Left cardiac atrium (tissue), 4 donors: ENCODE results near the gene PYGB. TPM values are rescaled to one million over a fixed set of nuclear protein-coding genes. Genes with fewer than 3 reads are reported as not detected.
"Not testable (repeated sequence)": the region's sequence is repeated elsewhere in the genome, so short reads cannot be mapped to it uniquely, and the experiment has no call there.

ENCODE experiments used
- ATAC-seq, 2 donors: fragments of 200-7000 bp; cut with Tn5 transposase; one replicate each; pipeline ENCODE4 v1.9.1; 2020; ENCODE audit warnings: mild to moderate bottlenecking in 2 of 2, moderate library complexity in 2 of 2
- DNase-seq: peaks from one replicate; pipeline ENCODE4 v3.0.0-alpha.2; 2020
- intact Hi-C, 2 donors: fragments of 100-400 bp; cut with DNase I; formaldehyde crosslinking; loops; one replicate each; pipeline versions ENCODE4 v1.14.1 to v1.15.1; 2022 to 2023
- total RNA-seq, 2 donors: library from RNA; stranded (reverse); fragmentation: NEBNext Ultra II Directional; extraction: Animal tissue kit (Norgen Biotek cat#: 25700); gene quantifications; one replicate each; pipeline ENCODE4 v1.2.1, GENCODE V29; 2021
- donor health status: DM: no; HTN: yes; CAD: no.
- donor health status: DM: no; HTN: yes; CAD: no; lungs with severe emphysema.
- donor health status: DM: yes; HTN: yes; CAD: no.
- donor health status: Dilated cardiomyopathy.

The PYGB gene
- total RNA-seq, 2 donors from 2014 or later = 103 to 152 TPM

GRCh38 chr20:25256226-25256859 is 8.5 kb downstream of the PYGB start:
- DNase-seq = no peak
- ATAC-seq = peak in 1 of 2 donors; percentile 40
- intact Hi-C loops = loop anchor here in 1 of 2 donors (5.0 to 10.0 kb wide), 2 partner anchors 36 to 262 kb away; partner anchors contain the start of gene APMAP

- DNase-seq (no peak), ATAC-seq (no peak)
- intact Hi-C loops = loop anchor here in 1 of 2 donors (5.0 to 10.0 kb wide), 2 partner anchors 35 to 262 kb away; partner anchors contain the start of gene APMAP
Observed at GRCh38 chr20:25257130-25257529, 9.2 kb downstream of the PYGB start.

- no peak for ATAC-seq
- no peak for DNase-seq
- intact Hi-C loops = loop anchor here in 1 of 2 donors (5.0 to 10.0 kb wide), 2 partner anchors 34 to 263 kb away; partner anchors contain the start of gene APMAP
Observed at GRCh38 chr20:25257756-25258475, 10.0 kb downstream of the PYGB start.

GRCh38 chr20:25258476-25258805 is 10.6 kb downstream of the PYGB start:
- intact Hi-C loops = loop anchor here in 1 of 2 donors (5.0 to 10.0 kb wide), 2 partner anchors 34 to 264 kb away; partner anchors contain the start of gene APMAP
- DNase-seq (no peak), ATAC-seq (peak in 1 of 2 donors; percentile 13)

GRCh38 chr20:25258828-25259227 is 10.9 kb downstream of the PYGB start:
- intact Hi-C loops = loop anchor here in 1 of 2 donors (5.0 to 10.0 kb wide), 2 partner anchors 33 to 264 kb away; partner anchors contain the start of gene APMAP
- DNase-seq (no peak), ATAC-seq (no peak)

- no peak for DNase-seq
- intact Hi-C loops = loop anchor here in 1 of 2 donors (5.0 to 10.0 kb wide), 2 partner anchors 33 to 265 kb away; partner anchors contain the start of gene APMAP
- ATAC-seq = no peak
Observed at GRCh38 chr20:25259358-25259757, 11.5 kb downstream of the PYGB start.

- ATAC-seq (no peak), DNase-seq (no peak)
- intact Hi-C loops = loop anchor here in 1 of 2 donors (5.0 to 10.0 kb wide), 2 partner anchors 32 to 265 kb away; partner anchors contain the start of gene APMAP
Observed at GRCh38 chr20:25259788-25260254, 11.9 kb downstream of the PYGB start.

- intact Hi-C loops, ATAC-seq, DNase-seq: not testable (repeated sequence)
Observed at GRCh38 chr20:25260770-25261437, 13.0 kb downstream of the PYGB start.

GRCh38 chr20:25269057-25269832 is 21.4 kb downstream of the PYGB start:
- ATAC-seq (no peak), DNase-seq (peak; percentile 15)
- intact Hi-C loops = no loop called here

GRCh38 chr20:25269833-25270170 is 21.9 kb downstream of the PYGB start:
- peak; percentile 7 for DNase-seq
- intact Hi-C loops = no loop called here
- no peak for ATAC-seq

- intact Hi-C loops = no loop called here
- ATAC-seq (no peak), DNase-seq (peak; percentile 13)
Observed at GRCh38 chr20:25270829-25271251, 23.0 kb downstream of the PYGB start.

GRCh38 chr20:25271486-25272222 is 23.8 kb downstream of the PYGB start:
- intact Hi-C loops = no loop called here
- no peak for ATAC-seq
- peak; percentile 7 for DNase-seq

GRCh38 chr20:25272223-25273000 is 24.5 kb downstream of the PYGB start:
- intact Hi-C loops = no loop called here
- ATAC-seq (peak in 1 of 2 donors; percentile 11), DNase-seq (peak; percentile 15)

GRCh38 chr20:25273046-25273445 is 25.2 kb downstream of the PYGB start:
- peak; percentile 14 for DNase-seq
- intact Hi-C loops = no loop called here
- no peak for ATAC-seq

GRCh38 chr20:25273541-25274358 is 25.9 kb downstream of the PYGB start:
- ATAC-seq (peak in 1 of 2 donors; percentile 56), DNase-seq (peak; percentile 31)
- intact Hi-C loops = no loop called here

GRCh38 chr20:25274481-25274880 is 26.6 kb downstream of the PYGB start:
- intact Hi-C loops = no loop called here
- DNase-seq = peak; percentile 22
- ATAC-seq = no peak
